ENCODE data around the gene ZCCHC2.

Gene ZCCHC2

DNA sequence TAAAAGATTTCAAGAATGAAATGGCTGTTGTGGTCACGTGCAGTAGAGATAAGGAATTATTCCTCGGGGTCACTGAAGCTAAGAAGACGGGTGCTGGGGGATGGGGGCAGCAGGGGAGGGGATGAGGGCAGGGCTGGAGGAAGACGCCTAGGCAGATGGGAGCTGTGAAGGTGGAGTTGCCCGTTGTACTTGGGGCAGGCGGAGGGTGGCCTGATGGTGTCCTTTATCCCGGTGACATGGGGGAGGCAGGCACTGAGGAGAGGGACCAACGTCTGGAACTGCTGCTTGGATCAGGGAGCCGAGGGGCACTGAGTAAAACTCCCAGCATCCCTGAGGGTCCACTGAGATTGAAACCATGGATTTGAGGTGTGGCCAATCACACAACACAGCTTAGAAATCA lies 64.9 kb downstream of the ZCCHC2 start:
- H3K4me1 ChIP-seq: peaks cover 0 to 19% (median 7%) of the 10 kb centered on the region in 4 donors
- H3K27ac ChIP-seq: no peak overlapping the region
- H3K27me3 ChIP-seq: no peaks in the 10 kb centered on the region
- peaks cover 0 to 11% (median 3%) of the 10 kb centered on the region in 3 donors for H3K36me3 ChIP-seq
- no peak for DNase-seq
- H3K4me3 ChIP-seq: no peak overlapping the region
- intact Hi-C loops (cut with DNase I; ENCODE audit: low total_unique reads): loop anchor here (2.0 to 10.0 kb wide), 4 partner anchors 53 to 403 kb away; partner anchors contain the start of genes PHLPP1, PIGN and RELCH
- TF ChIP-seq, protein P1, sequence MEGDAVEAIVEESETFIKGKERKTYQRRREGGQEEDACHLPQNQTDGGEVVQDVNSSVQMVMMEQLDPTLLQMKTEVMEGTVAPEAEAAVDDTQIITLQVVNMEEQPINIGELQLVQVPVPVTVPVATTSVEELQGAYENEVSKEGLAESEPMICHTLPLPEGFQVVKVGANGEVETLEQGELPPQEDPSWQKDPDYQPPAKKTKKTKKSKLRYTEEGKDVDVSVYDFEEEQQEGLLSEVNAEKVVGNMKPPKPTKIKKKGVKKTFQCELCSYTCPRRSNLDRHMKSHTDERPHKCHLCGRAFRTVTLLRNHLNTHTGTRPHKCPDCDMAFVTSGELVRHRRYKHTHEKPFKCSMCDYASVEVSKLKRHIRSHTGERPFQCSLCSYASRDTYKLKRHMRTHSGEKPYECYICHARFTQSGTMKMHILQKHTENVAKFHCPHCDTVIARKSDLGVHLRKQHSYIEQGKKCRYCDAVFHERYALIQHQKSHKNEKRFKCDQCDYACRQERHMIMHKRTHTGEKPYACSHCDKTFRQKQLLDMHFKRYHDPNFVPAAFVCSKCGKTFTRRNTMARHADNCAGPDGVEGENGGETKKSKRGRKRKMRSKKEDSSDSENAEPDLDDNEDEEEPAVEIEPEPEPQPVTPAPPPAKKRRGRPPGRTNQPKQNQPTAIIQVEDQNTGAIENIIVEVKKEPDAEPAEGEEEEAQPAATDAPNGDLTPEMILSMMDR (IDR thresholded peaks at IDR 0.05): no peak
- peaks cover 0 to 1% (median 0%) of the 10 kb centered on the region in 3 donors for H3K9me3 ChIP-seq

DNA sequence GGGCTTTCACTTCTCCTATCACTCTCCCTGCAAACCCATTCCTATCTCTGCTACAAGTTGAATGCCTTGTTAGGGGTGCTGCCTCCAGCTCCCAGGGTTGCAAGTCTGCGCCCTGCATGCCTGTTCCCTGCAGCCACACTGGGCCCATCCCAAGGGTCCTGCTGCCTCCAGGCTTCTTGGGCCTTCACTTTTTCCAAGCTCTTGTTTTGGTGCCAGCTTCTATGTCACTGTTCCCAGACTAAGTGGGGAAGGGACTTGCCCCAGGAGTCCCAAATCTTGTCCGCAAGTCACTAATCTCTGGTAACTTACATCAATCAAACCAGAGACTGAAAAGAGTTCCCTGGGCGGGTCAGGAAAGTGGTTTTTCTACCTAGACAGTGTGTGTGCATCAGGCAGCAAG lies 65.4 kb downstream of the ZCCHC2 start:
- peaks cover 0 to 6% (median 0%) of the 10 kb centered on the region in 3 donors for H3K9me3 ChIP-seq
- TF ChIP-seq, protein P1 (IDR thresholded peaks at IDR 0.05): no peak
- no peak for DNase-seq
- peaks cover 0 to 19% (median 7%) of the 10 kb centered on the region in 4 donors for H3K4me1 ChIP-seq
- peaks cover 0 to 11% (median 0%) of the 10 kb centered on the region in 3 donors for H3K36me3 ChIP-seq
- H3K4me3 ChIP-seq: no peak overlapping the region
- intact Hi-C loops (cut with DNase I; ENCODE audit: low total_unique reads): loop anchor here (10.0 kb wide), 3 partner anchors 53 to 403 kb away; partner anchors contain the start of genes PHLPP1, PIGN and RELCH
- H3K27me3 ChIP-seq: no peaks in the 10 kb centered on the region
- H3K27ac ChIP-seq: no peak overlapping the region

DNA sequence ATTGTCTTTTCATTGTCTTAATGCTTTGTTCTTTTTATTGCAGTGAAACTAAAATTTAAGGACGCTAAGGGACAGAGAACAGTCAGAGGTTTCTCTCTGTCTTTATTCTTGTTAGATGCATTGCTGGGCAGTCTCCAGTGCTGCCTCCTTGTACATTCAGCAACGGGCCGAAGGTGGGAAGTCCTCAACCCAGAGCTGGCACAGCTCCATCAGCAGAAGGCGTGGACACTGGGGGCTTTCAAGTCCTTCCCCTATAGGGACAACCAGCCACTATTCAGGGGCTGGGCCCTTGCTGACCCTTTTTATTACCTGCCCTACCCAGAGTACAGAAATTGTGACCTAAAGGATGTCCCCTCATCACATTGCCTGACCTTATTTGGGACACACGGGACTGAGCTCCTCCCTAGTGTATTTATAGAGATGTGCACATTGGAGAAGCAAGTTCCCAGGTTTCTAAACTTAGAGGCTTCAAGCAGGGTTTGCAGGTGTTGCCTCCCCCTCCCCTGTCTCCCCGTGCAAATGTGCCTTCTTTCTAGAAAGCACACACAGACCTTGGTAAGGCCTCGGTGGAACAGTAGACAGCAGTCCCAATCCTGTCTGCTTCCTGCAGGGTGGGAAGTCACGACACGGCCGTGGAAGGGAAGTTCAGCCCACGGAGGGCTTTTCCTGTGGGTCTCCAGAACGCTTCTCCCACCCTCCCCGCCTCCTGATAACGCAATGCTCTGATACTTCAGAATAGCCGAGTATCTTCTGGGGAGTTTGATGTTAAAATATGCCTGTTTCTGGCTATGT lies 68.2 kb downstream of the ZCCHC2 start:
- peaks cover 0 to 9% of the 10 kb centered on the region in 2 donors for H3K27me3 ChIP-seq
- H3K4me1 ChIP-seq: peaks cover 0 to 7% (median 4%) of the 10 kb centered on the region in 4 donors
- no peak for DNase-seq
- H3K27ac ChIP-seq: no peak overlapping the region
- intact Hi-C loops (cut with DNase I; ENCODE audit: low total_unique reads): no loop called here
- TF ChIP-seq, protein P1 (IDR thresholded peaks at IDR 0.05): no peak
- peaks cover 0 to 4% (median 0%) of the 10 kb centered on the region in 3 donors for H3K36me3 ChIP-seq
- H3K4me3 ChIP-seq: no peak overlapping the region
- H3K9me3 ChIP-seq: peaks cover 0 to 6% (median 0%) of the 10 kb centered on the region in 3 donors

DNA sequence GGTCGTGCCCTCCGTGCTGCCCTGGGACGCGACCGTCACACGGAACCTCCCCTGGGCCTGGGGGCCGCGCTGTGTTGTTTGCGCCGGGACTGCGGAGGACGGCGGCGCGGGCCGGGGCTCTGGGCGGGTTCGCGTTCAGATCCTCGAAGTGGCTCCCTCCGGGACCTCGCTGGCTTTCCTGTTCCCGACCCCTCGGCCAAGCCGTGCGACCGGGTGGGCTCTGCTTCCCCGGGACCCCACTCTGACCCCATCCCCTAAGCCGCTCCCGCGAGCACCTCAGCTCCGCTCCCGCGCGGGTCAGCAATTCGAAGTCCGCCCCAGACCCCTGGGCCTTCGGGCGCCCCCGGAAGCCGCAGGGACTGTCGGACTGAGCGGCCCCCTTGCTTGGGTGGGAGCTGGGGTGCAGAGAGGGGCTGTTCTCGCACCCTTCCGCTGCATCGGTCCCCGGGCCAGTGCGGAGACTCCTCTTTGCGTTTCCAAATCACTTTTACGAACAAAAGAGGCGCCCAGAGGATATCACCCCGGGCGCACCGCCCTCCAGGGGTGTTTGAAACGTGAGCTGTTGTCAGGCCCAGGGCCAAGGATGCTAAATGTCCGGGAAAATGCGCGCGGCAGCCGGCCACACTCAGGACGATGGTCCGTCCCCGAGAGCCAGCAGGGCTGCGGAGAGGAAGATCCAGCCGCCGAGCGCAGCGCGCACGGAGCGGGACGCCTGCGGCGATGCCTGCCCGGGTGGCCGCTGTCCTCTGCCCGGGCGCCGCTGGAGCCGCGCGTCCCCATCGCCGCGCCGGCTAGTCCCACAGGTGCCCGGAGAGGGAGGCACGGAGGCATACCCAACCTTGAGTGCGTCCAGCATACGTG lies 73.5 kb downstream of the ZCCHC2 start:
- TF ChIP-seq, protein P1 (IDR thresholded peaks at IDR 0.05): no peak
- Histone ChIP-seq H3K9me3 (peaks cover 0 to 6% (median 0%) of the 10 kb centered on the region in 3 donors), H3K4me1 (peaks cover 0 to 16% (median 13%) of the 10 kb centered on the region in 4 donors), H3K36me3 (no peaks in the 10 kb centered on the region), H3K27me3 (peaks cover 0 to 44% of the 10 kb centered on the region in 2 donors), H3K4me3 (peak overlapping the region; percentile 23 to 44), H3K27ac (no peak overlapping the region)
- intact Hi-C loops (cut with DNase I; ENCODE audit: low total_unique reads): no loop called here
- no peak for DNase-seq

DNA sequence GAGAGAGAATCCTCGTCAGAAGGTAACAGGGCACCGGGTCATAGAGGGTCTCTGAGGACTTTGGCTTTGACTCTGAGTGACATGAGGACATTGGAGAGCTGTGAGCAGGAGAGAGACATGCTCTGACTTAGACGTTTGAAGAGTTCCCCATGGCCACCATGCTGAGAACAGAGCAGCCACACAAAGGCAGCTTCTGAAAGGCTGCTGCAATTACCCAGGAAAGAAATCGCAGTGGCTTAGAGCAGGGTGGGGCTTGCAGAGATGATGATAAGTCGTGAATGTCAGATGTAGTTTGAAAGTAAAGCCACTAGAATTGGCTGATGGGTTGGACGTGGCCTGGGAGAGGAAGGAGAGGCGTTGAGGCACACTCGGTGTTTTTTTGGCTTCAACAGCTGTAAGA lies 79.0 kb downstream of the ZCCHC2 start:
- Histone ChIP-seq H3K36me3 (no peaks in the 10 kb centered on the region), H3K9me3 (no peaks in the 10 kb centered on the region), H3K4me1 (peaks cover 0 to 4% (median 2%) of the 10 kb centered on the region in 4 donors), H3K27ac (no peak overlapping the region), H3K4me3 (no peak overlapping the region), H3K27me3 (peaks cover 0 to 33% of the 10 kb centered on the region in 2 donors)
- DNase-seq: no peak
- TF ChIP-seq, protein P1 (IDR thresholded peaks at IDR 0.05): no peak
- intact Hi-C loops (cut with DNase I; ENCODE audit: low total_unique reads): no loop called here

All from tibial artery (tissue), 4 donors.